Measurements from ENCODE around the gene ANKRD23. TPM values are rescaled to one million over a fixed set of nuclear protein-coding genes. Genes with fewer than 3 reads are reported as not detected.

Gene ANKRD23
- polyA plus RNA-seq, 1 of the 3 experiments (the other 2 are of a cell fraction) = 3.1 TPM

- Histone ChIP-seq H2AFZ (ENCODE audit: low read depth) (no peak overlapping the region), H3K9me2 (no peaks in the 10 kb centered on the region), H3F3A (replicated peaks; ENCODE audit: insufficient read depth) (no peaks in the 10 kb centered on the region), H4K20me1 (ENCODE audit: insufficient read depth) (0 out of 2 replicates have a peak, but pooled peaks cover 2% of the 10 kb centered on the region), H3K27ac (ENCODE audit: low read depth in 2 of 2, low read length in 1 of 2) (no peak overlapping the region), H3K36me3 (replicated peaks in 1 of 2; ENCODE audit: control insufficient read depth in 1 of 2, insufficient read depth in 2 of 2, low read length in 1 of 2) (peaks cover 11 to 60% of the 10 kb centered on the region in 2 experiments), H3K79me2 (ENCODE audit: insufficient read depth) (no peaks in the 10 kb centered on the region), H3K4me2 (no peak overlapping the region), H3K9me3 (no peaks in the 10 kb centered on the region), H3K4me1 (ENCODE audit: control insufficient read depth in 1 of 2, insufficient read depth in 2 of 2, low read depth in 1 of 2, low read length in 1 of 2) (no peaks in the 10 kb centered on the region; a peak in 1 of 4 replicates), H3K9ac (no peak overlapping the region), H3K27me3 (ENCODE audit: insufficient read depth) (no peaks in the 10 kb centered on the region), H3K4me3 (ENCODE audit: low read depth in 2 of 2, low read length in 1 of 2) (no peak overlapping the region)
- POLR2A ChIA-PET = no interaction called here
- no peak for DNase-seq
- WGBS (ENCODE audit: low lambda C conversion rate) = 72% methylated on average over 5 of the region's 5 CpGs
- TF ChIP-seq YY1 (IDR thresholded peaks at IDR 0.05; ENCODE audit: low read depth) (no peak), POLR2AphosphoS5 (IDR thresholded peaks at IDR 0.05; ENCODE audit: low read depth, low read length) (no peak), EZH2phosphoT487 (IDR thresholded peaks at IDR 0.05; ENCODE audit: borderline replicate concordance, low read depth) (no peak), ELF1 (IDR thresholded peaks at IDR 0.05) (no peak), RCOR1 (IDR thresholded peaks at IDR 0.05; ENCODE audit: low read length) (no peak), EP300 (IDR thresholded peaks at IDR 0.05; ENCODE audit: borderline replicate concordance in 1 of 2, low read depth in 1 of 2, low read length in 1 of 2) (no peak), TEAD4 (IDR thresholded peaks at IDR 0.05; ENCODE audit: borderline replicate concordance, insufficient read depth) (no peak), IRF3 (IDR thresholded peaks at IDR 0.05; ENCODE audit: low read depth, low read length) (no peak), TCF12 (IDR thresholded peaks at IDR 0.05) (no peak), CTCF (IDR thresholded peaks at IDR 0.05) (no peak), SMC3 (IDR thresholded peaks at IDR 0.05; ENCODE audit: low read depth, low read length) (no peak), MXI1 (IDR thresholded peaks at IDR 0.05; ENCODE audit: low read depth, low read length) (no peak)
- CTCF ChIA-PET = interaction anchor here (1.5 kb wide), 1 partner anchor 27 kb away, joined by 3 read pairs; the partner anchor contains the start of gene ANKRD39
Observed at GRCh38 chr2:96830044-96830562, 13.7 kb downstream of the ANKRD23 start.

- Histone ChIP-seq H3K27me3 (ENCODE audit: insufficient read depth) (no peaks in the 10 kb centered on the region), H3K9me3 (no peaks in the 10 kb centered on the region), H3K9ac (no peak overlapping the region), H3K79me2 (ENCODE audit: insufficient read depth) (no peaks in the 10 kb centered on the region), H2AFZ (ENCODE audit: low read depth) (no peak overlapping the region), H3K4me3 (ENCODE audit: low read depth in 2 of 2, low read length in 1 of 2) (no peak overlapping the region), H3K36me3 (replicated peaks in 1 of 2; ENCODE audit: control insufficient read depth in 1 of 2, insufficient read depth in 2 of 2, low read length in 1 of 2) (peaks cover 8 to 54% of the 10 kb centered on the region in 2 experiments), H4K20me1 (ENCODE audit: insufficient read depth) (0 out of 2 replicates have a peak, but pooled peaks cover 7% of the 10 kb centered on the region), H3K27ac (ENCODE audit: low read depth in 2 of 2, low read length in 1 of 2) (no peak overlapping the region), H3F3A (replicated peaks; ENCODE audit: insufficient read depth) (peaks cover 7% of the 10 kb centered on the region), H3K4me1 (ENCODE audit: control insufficient read depth in 1 of 2, insufficient read depth in 2 of 2, low read depth in 1 of 2, low read length in 1 of 2) (no peaks in the 10 kb centered on the region; a peak in 1 of 4 replicates), H3K9me2 (no peaks in the 10 kb centered on the region), H3K4me2 (no peak overlapping the region)
- no peak for DNase-seq
- 97% methylated on average over 12 of the region's 13 CpGs for WGBS (ENCODE audit: low lambda C conversion rate)
- ChIA-PET CTCF (interaction anchor here (0.7 kb wide), 1 partner anchor 285 kb away, joined by 3 read pairs; the partner anchor contains the start of gene ANKRD36), POLR2A (no interaction called here)
- TF ChIP-seq ZBTB33 (IDR thresholded peaks at IDR 0.05; ENCODE audit: borderline replicate concordance, low read depth) = no peak
- no peak for TF ChIP-seq NFIC (IDR thresholded peaks at IDR 0.05; ENCODE audit: borderline replicate concordance)
- TF ChIP-seq CTCF (IDR thresholded peaks at IDR 0.05) = no peak
- no peak for TF ChIP-seq NRF1 (IDR thresholded peaks at IDR 0.05; ENCODE audit: low read depth, low read length)
- TF ChIP-seq YY1 (IDR thresholded peaks at IDR 0.05; ENCODE audit: low read depth) = no peak
- no peak for TF ChIP-seq JUND (IDR thresholded peaks at IDR 0.05)
- no peak for TF ChIP-seq RCOR1 (IDR thresholded peaks at IDR 0.05; ENCODE audit: low read length)
- no peak for TF ChIP-seq TAF1 (IDR thresholded peaks at IDR 0.05; ENCODE audit: borderline replicate concordance, low read depth, low read length)
- TF ChIP-seq RFX5 (IDR thresholded peaks at IDR 0.05; ENCODE audit: low read length) = no peak
- TF ChIP-seq CHD2 (IDR thresholded peaks at IDR 0.05; ENCODE audit: low read length, partially characterized antibody) = no peak
- TF ChIP-seq FOXJ3 (CRISPR knock-in tag; IDR thresholded peaks at IDR 0.05) = no peak
- no peak for TF ChIP-seq MEF2A (IDR thresholded peaks at IDR 0.05; ENCODE audit: borderline replicate concordance, low read depth)
- no peak for TF ChIP-seq RAD21 (IDR thresholded peaks at IDR 0.05; ENCODE audit: low read length)
Observed at GRCh38 chr2:96828874-96829273, 14.9 kb downstream of the ANKRD23 start.
